B cell (primary cell): ENCODE measurements around the gene THBS2. TPM values are rescaled to one million over a fixed set of nuclear protein-coding genes. Genes with fewer than 3 reads are reported as not detected.

ENCODE experiments used
- ATAC-seq: fragments of 200-7000 bp; cut with Tn5 transposase; one replicate; pipeline ENCODE4 v1.10.0; 2021; ENCODE audit warnings: low read depth, mild to moderate bottlenecking, moderate number of reproducible peaks, moderate library complexity
- CTCF ChIA-PET: fragments of 350-600 bp; sonication (Branson Sonifier 250); formaldehyde crosslinking; loops from one replicate; lab custom pipeline; 2021; ENCODE audit warnings: antibody characterized with exemption, inconsistent platforms; lab: Charles Lee
- POLR2A ChIA-PET: fragments of 350-600 bp; sonication (Branson Sonifier 250); formaldehyde crosslinking; loops from one replicate; lab custom pipeline; 2021; ENCODE audit warnings: antibody characterized with exemption; lab: Charles Lee
- DNase-seq: peaks from one replicate; pipeline ENCODE4 v3.0.0; 2013
- H2AFZ ChIP-seq: 2 replicates; pipeline ENCODE4 v1.6.1; 2012; ENCODE audit warnings: mild to moderate bottlenecking, low read depth, low read length; ENCODE audit not compliant: insufficient read depth, poor library complexity, severe bottlenecking
- H3K27ac ChIP-seq, 2 donors: 1 replicate in 1 of 2; 2 replicates in 1 of 2; pipeline ENCODE4 v1.5.1; 2012 to 2013; ENCODE audit warnings: low read length in 2 of 2, mild to moderate bottlenecking in 2 of 2, moderate library complexity in 1 of 2
- H3K27me3 ChIP-seq, 4 experiments: fragments of 200-600 bp in 1 of 4; sonication (generic) in 1 of 4; replicated peaks in 1 of 4; 1 replicate in 2 of 4; 2 replicates in 2 of 4; pipeline versions ENCODE4 v1.6.1 to v1.7.0; 2013 to 2016; ENCODE audit warnings: low read length in 3 of 4, mild to moderate bottlenecking in 2 of 4, mixed read lengths in 1 of 4, moderate library complexity in 1 of 4; ENCODE audit not compliant: insufficient read depth in 4 of 4, control insufficient read depth in 3 of 4; ENCODE audit errors: control extremely low read depth in 1 of 4
- H3K36me3 ChIP-seq, 2 experiments: replicated peaks in 1 of 2; 1 replicate in 1 of 2; 2 replicates in 1 of 2; pipeline versions ENCODE4 v1.6.1 to v1.7.1; 2013; ENCODE audit warnings: low read length in 1 of 2; ENCODE audit not compliant: insufficient read depth in 2 of 2, control insufficient read depth in 1 of 2; ENCODE audit errors: control extremely low read depth in 1 of 2, extremely low read depth in 1 of 2
- H3K4me1 ChIP-seq, 2 donors: fragments of 200-600 bp in 1 of 2; sonication (generic) in 1 of 2; 1 replicate in 1 of 2; 2 replicates in 1 of 2; pipeline versions ENCODE4 v1.5.1 to v1.6.1; 2013 to 2017; ENCODE audit warnings: low read length in 2 of 2; ENCODE audit not compliant: control insufficient read depth in 2 of 2, insufficient read depth in 2 of 2
- H3K4me2 ChIP-seq: replicated peaks from 2 replicates; pipeline ENCODE3; 2012; ENCODE audit warnings: mild to moderate bottlenecking, low read depth, low read length; ENCODE audit not compliant: poor library complexity, severe bottlenecking
- H3K4me3 ChIP-seq, 5 experiments: fragments of 200-600 bp in 1 of 5; sonication (generic) in 1 of 5; 1 replicate in 3 of 5; 2 replicates in 2 of 5; pipeline versions ENCODE4 v1.5.1 to v1.7.0; 2011 to 2016; ENCODE audit warnings: low read length in 4 of 5, mild to moderate bottlenecking in 4 of 5, low read depth in 2 of 5, control low read depth in 1 of 5, moderate library complexity in 1 of 5; ENCODE audit not compliant: insufficient read depth in 1 of 5; ENCODE audit errors: control extremely low read depth in 1 of 5, extremely low read depth in 1 of 5
- H3K79me2 ChIP-seq: fragments of 200-600 bp; sonication (generic); one replicate; pipeline ENCODE4 v1.6.0; 2016; ENCODE audit warnings: low read length; ENCODE audit not compliant: control insufficient read depth, insufficient read depth
- H3K9ac ChIP-seq: fragments of 200-600 bp; sonication (generic); 2 replicates; pipeline ENCODE4 v1.6.1; 2017; ENCODE audit warnings: mild to moderate bottlenecking, low read length, moderate library complexity
- H3K9me3 ChIP-seq, 3 donors: one replicate each; pipeline versions ENCODE4 v1.6.1 to v1.7.1; 2013; ENCODE audit warnings: low read length in 2 of 3; ENCODE audit not compliant: control insufficient read depth in 2 of 3, insufficient read depth in 1 of 3; ENCODE audit errors: control extremely low read depth in 1 of 3
- H4K20me1 ChIP-seq: 2 replicates; pipeline ENCODE4 v1.6.0; 2012; ENCODE audit warnings: mild to moderate bottlenecking, low read length; ENCODE audit not compliant: insufficient read depth, control insufficient read depth, poor library complexity, severe bottlenecking
- H3K27ac Mint-ChIP-seq: one replicate; pipeline ENCODE4 v1.8.0; 2021; ENCODE audit warnings: mixed read lengths
- H3K27me3 Mint-ChIP-seq: one replicate; pipeline ENCODE4 v1.8.0; 2021; ENCODE audit warnings: mixed read lengths
- H3K4me1 Mint-ChIP-seq: one replicate; pipeline ENCODE4 v1.8.0; 2021; ENCODE audit warnings: mixed read lengths
- H3K4me3 Mint-ChIP-seq: one replicate; pipeline ENCODE4 v1.8.0; 2021; ENCODE audit warnings: mixed read lengths
- H3K9me3 Mint-ChIP-seq: one replicate; pipeline ENCODE4 v1.8.0; 2022; ENCODE audit warnings: mixed read lengths; ENCODE audit not compliant: insufficient read depth
- CTCF ChIP-seq: fragments of 200-600 bp; IDR thresholded peaks from one replicate; pipeline ENCODE4 v1.8.0; 2022; ENCODE audit warnings: antibody characterized with exemption, mild to moderate bottlenecking
- EZH2 ChIP-seq: IDR thresholded peaks from 2 replicates; pipeline ENCODE4 v1.6.1; 2012; ENCODE audit warnings: borderline replicate concordance, low read depth, mild to moderate bottlenecking, moderate library complexity, low read length; ENCODE audit not compliant: insufficient read depth, poor library complexity, severe bottlenecking
- WGBS: methylation state at CpG from one replicate; pipeline ENCODE4 v1.1.5; 2013; ENCODE audit warnings: missing lambda C conversion rate; ENCODE audit not compliant: insufficient coverage; 5-methylcytosine and 5-hydroxymethylcytosine counted together
- intact Hi-C: fragments of 100-400 bp; cut with micrococcal nuclease; formaldehyde crosslinking; loops from one replicate; pipeline ENCODE4 v1.10.0; 2022
- polyA plus RNA-seq: library from polyadenylated mRNA; depleted of rRNA; stranded (reverse); fragments of >200 nt; gene quantifications from 2 replicates; pipeline ENCODE4 v1.2.3, GENCODE V29; 2012
- total RNA-seq, 2 donors: library from RNA; stranded (reverse); fragments of 120-200 nt in 1 of 2; gene quantifications; 1 replicate in 1 of 2; 2 replicates in 1 of 2; pipeline versions ENCODE4 v1.2.3 to v1.2.4, GENCODE V29; 2013 to 2022

Gene THBS2
- total and polyA plus RNA-seq, 2 donors (not counting 1 experiment from before 2014, with no cell fraction given) = not detected

GRCh38 chr6:169223006-169223405 lies 30.6 kb downstream of the THBS2 start:
- Mint-ChIP-seq H3K4me3 (no peak overlapping the region), H3K4me1 (no peaks in the 10 kb centered on the region), H3K9me3 (no peaks in the 10 kb centered on the region), H3K27me3 (peaks cover 11% of the 10 kb centered on the region), H3K27ac (no peak overlapping the region)
- Histone ChIP-seq H3K4me3 (no peak overlapping the region), H3K4me1 (no peaks in the 10 kb centered on the region), H3K9me3 (peaks cover 0 to 30% (median 0%) of the 10 kb centered on the region in 3 donors), H3K4me2 (no peak overlapping the region), H3K9ac (no peak overlapping the region), H3K79me2 (no peaks in the 10 kb centered on the region), H3K27ac (no peak overlapping the region), H4K20me1 (no peaks in the 10 kb centered on the region), H2AFZ (no peak overlapping the region), H3K27me3 (no peaks in the 10 kb centered on the region), H3K36me3 (no peaks in the 10 kb centered on the region)
- POLR2A ChIA-PET = no interaction called here
- CTCF ChIA-PET = no interaction called here
- ATAC-seq (no peak), DNase-seq (no peak)
- intact Hi-C loops = no loop called here
- TF ChIP-seq EZH2 (no peak), CTCF (no peak)
- 93% methylated on average over 9 of the region's 9 CpGs for WGBS

- H3K4me3 ChIP-seq = no peak overlapping the region
- Mint-ChIP-seq H3K27me3 (peaks cover 11% of the 10 kb centered on the region), H3K4me1 (no peaks in the 10 kb centered on the region), H3K9me3 (no peaks in the 10 kb centered on the region), H3K4me3 (no peak overlapping the region), H3K27ac (no peak overlapping the region)
- H3K4me2 ChIP-seq = no peak overlapping the region
- H3K36me3 ChIP-seq = no peaks in the 10 kb centered on the region
- 97% methylated on average over 24 of the region's 24 CpGs for WGBS
- no peaks in the 10 kb centered on the region for H3K27me3 ChIP-seq
- ChIA-PET POLR2A (no interaction called here), CTCF (no interaction called here)
- no peaks in the 10 kb centered on the region for H3K4me1 ChIP-seq
- TF ChIP-seq CTCF = no peak
- TF ChIP-seq EZH2 = no peak
- H4K20me1 ChIP-seq = no peaks in the 10 kb centered on the region
- H3K9ac ChIP-seq = no peak overlapping the region
- ATAC-seq (no peak), DNase-seq (no peak)
- no peak overlapping the region for H3K27ac ChIP-seq
- H3K9me3 ChIP-seq = peaks cover 0 to 29% (median 0%) of the 10 kb centered on the region in 3 donors
- no peaks in the 10 kb centered on the region for H3K79me2 ChIP-seq
- intact Hi-C loops = no loop called here
- H2AFZ ChIP-seq = no peak overlapping the region
Observed at GRCh38 chr6:169222126-169222525, 31.5 kb downstream of the THBS2 start.
